CD1c-positive myeloid dendritic cell (primary cell): ENCODE data around the gene DNAH1.

Experiments used
- DNase-seq: peaks from one replicate; pipeline ENCODE4 v3.0.0-alpha.2; 2016; ENCODE audit errors: extremely low spot score

The DNAH1 gene

DNA sequence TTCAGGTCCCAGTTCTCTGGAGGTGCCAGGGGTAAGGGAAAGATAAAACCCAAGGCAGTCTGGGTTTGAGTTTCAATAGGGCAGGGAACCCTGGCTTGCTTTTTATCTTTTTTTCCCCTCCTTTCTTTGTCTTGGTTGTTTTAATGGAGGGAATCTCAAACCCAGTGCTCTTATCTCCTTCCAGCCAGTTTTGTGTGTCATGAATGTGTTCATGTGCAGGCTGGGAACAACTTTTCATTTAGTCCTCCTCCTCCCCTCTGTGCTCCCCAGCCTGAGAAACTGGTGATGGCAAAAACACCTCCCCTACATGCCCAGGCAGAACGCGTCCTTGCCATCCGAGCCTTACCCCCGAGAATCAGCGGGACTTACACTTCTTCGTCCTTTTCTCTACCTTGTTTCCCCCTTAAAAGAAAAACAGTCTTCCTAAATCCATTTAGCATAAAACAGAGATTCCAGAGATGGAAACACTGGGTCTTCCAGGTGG is 117.9 kb downstream of the DNAH1 start:
- no peak for DNase-seq

DNA sequence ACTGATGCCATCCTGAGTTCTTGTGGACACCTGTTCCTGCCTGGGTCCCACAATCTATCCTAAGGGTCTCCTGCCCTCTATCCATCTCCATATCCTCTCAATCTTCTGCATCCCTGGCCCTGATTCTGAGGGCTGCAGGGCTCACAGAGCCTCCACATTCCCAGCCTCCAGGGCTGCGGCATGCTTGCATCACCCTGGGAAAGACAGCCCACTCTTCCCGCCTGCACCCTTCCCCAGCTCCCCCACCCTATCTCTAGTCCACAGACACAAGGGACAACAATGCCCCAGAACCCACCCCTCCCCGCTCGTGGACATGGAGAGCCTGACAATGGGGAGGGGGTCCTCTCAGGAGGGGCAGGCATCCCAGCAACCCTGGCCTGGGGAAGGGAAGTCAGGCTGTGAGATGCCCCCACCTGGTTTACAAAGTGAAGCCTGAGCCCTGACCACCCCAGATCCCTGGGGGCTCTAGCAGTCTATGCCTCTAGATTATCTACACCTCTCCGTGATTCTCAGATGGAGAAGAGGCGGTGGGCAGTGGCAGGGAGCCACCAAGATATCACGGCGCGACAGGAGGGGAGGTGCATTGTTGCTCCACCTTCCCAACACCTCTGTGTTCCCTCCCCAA is 118.5 kb downstream of the DNAH1 start:
- no peak for DNase-seq

DNA sequence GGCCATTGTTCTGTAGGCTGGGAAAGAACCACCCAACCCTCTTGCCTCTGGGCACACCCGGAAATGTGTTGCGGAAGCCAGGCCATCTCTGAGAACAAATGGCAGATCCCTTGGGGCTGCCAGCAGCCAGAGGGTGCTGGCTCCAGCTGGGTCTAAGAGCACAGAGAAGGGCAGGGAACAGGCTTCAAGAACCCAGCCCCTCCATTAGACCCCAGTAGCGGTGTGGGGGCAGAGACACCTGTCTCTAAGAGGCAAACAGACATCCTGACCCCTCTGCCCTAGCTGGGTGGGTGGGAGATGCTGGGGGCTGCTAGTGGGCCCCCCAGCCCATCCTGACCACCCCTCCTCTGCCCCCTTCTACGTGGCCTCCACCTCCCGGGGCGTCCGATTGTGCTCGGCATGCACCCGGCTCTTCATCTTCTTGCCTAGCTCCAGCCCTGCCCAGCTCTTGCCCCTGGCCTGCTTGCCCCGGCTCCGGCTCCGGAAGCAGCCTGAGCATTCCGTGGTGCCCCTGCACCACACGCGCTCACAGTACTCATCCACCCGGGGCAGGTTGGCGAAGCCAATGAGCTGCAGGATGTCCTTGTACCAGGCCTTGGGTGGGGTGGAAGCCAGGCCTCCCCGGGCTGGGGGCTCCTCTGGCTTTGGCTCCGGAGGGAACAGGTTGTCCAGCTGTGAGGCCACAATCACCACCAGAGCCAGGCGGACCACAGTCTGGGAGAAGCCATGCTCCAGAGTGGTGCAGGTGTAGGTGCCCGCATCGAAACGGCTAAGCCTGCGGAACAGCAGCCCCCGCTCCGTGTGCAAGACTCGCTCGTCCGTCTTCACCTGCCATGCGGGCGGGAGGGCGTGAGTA is 119.4 kb downstream of the DNAH1 start:
- no peak for DNase-seq

DNA sequence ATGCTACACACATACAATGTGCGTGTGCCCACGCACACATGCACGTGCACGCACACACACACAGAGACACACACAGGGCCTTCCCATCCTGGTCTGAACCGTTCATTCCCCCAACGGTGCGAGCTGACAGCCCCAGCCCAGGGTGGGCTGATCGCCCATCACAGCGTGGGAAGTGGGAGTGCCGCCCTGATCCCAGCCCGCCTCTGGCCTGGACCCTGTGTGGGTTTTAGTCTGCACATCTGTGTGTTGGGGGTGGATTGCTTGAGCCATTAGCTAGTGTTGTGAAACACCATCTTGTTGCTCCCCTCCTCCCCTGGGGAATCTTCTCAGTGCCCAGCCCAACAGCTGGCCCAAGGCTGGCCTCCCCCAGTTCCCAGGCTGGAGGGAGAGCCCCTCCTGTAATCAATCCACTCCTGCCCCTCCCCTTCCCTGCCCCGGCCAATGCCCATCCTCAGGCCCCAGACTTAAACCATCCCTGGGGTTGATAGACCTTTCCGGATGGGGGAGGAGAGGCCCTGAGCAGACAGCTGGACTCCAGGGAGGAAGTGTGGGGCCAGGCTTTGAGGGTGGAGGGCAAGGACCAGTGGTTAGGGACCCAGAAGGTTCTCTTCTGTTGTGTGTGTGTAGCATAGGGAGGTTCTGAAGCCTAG is 120.5 kb downstream of the DNAH1 start:
- DNase-seq = peak; percentile 15

DNA sequence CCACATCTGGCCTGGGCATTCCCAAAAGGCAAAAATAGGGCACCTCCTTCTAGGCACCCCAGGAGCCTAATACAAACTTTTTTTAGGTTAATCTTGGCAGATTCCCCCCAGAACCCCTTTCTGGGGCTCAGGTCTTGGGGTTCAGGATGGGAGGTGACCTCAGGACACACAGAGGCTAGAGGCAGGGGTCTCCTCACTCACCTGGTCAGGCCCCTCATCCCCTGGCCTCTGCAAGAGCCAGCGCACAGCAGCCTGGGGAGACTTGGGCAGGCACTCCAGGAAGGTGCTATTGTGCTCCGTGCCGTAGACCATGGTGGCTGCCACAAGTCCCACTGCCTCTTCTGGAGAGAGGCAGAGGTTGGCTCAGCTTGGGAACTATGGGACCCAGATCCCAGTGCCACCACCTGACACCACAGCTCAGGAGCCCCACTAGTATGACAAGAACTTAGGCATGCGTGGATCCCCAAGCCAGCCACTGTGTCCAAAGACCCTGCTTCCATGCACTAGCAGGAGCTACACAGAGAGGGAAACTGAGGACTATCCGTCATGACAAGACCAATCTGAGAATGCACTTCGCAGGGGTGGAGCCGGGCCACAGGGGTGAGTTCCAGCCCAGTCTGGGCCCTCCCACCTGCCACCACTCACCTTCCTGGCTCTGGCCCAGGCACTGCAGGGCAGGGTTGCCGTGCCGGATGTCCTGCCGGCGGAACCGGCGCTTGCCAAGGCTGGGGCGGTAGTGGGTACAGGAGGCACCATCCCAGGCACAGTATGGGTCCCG is 121.4 kb downstream of the DNAH1 start:
- DNase-seq = no peak

DNA sequence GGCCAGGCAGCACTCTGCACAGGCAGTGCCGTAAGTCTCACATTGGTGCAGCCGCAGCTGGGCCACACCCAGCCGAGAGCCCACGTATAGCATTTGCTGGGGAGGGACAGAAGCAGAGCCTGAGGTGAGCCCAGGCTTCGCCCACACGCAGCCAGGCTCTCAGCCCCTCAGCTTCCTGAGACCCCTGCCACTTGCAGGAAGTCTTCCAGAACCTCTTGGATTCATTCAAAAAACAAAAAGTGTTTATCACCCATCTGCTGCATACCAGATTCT is 121.9 kb downstream of the DNAH1 start:
- no peak for DNase-seq

DNA sequence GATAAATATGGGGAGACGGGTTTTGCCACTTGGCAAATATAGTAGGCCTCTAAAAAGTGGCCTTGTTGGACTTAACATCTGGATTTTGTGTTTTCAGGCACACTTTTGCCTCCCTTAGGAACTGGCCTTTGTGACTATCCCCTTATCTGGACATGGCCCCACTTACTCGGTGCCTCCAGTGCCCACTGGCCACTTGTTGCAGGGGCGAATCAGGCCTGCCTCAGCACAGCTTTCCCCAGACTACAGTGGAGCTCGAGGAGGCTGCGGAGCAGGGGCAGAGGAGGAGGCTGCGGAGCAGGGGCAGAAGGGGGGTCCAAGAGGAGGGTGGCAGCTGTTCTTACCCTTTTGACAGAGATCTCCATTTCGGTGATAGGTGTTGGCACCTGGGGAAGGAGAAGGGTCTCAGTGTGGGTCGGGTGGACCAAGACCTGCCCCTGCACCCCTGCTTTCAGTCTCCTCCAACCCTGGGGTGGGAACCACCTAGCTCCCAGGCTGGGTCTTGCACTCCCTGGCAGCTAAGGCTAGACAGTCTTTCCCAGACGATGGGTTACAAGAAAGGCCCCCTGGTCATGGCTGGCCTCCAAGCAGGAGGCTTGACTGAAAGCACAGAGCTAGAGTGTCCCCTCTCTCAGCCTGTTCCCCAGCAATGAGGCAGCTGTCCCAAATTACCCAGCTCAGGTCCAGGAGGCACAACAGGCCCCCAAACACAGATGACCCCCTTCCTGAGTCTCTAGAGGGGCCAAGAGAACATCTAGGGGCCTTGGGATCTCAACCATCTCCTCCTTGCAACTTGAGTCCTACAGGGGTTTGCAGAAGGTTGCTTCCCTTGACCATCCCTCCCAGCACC is 122.7 kb downstream of the DNAH1 start:
- no peak for DNase-seq

DNA sequence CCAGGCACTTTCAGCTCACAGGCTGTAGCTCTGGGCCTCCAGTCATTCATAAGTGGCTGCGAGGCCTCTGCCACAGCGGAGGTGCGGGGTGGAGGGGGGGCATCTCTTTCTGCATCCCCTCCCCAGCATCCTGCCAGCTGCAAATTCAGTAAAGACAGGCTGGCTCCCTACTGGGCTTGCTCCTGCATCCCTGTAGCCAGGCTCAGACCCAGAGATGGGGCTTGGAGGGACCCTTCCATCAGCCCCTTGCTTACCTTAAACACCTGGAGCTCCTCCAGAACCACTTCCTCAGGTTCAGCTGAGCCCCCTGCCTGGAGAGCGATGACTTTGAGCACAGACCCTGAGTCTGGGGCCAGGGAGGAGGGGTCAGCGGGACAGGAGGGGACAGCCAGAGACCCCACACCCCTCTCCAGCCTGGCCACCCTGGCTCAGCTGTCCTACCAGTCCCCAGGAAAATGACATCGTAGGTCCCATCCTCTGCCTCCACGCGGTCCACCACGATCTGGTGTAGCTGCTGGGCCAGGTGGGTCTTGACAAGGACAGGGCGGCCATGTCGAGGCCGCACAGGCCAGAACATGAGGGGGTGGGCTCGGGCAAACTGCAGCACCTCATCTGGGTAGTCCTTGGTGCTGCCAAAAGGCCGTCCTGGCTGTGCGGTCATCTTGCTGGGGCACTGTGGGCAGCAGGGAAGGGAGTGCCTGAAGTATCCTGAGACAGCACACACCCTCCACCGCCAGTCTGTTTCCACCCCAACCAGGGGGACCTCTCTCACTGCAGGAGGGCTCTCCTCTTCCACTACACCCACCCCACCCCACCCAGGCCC is 123.5 kb downstream of the DNAH1 start:
- no peak for DNase-seq

DNA sequence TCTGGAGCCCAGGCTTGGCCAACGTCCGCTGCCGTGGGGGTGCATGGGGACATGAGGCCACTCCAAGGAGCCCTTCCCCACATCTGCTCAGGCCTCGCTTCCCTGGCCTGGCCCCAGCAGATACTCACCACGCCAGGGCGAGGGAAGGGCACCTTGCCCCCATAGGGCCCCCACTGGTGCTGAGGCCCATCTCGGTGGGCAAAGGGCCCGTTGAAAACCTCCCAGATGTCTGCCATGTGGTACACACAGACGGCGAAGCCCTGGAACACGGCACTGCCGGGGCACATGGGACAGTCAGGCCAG is 124.1 kb downstream of the DNAH1 start:
- DNase-seq = no peak

DNA sequence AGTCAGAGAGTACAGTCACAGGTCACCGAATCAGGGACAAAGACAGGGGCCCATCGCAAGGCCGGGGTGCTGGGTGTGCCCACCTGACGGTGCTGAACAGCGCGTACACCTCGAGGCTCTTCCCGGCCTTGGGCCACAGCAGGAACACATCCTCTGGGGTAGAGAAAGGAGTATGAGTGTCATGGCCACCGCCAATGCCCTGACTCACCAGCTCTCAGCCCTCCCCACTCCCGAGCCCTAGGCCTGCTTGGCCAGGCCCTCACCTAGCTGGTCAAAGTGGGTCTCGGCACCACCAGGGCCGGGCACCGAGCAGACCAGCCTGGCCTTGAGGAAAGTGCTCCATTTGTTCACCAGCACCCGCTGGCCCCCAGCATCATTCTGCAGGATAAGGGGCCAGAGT is 124.6 kb downstream of the DNAH1 start:
- DNase-seq = no peak

DNA sequence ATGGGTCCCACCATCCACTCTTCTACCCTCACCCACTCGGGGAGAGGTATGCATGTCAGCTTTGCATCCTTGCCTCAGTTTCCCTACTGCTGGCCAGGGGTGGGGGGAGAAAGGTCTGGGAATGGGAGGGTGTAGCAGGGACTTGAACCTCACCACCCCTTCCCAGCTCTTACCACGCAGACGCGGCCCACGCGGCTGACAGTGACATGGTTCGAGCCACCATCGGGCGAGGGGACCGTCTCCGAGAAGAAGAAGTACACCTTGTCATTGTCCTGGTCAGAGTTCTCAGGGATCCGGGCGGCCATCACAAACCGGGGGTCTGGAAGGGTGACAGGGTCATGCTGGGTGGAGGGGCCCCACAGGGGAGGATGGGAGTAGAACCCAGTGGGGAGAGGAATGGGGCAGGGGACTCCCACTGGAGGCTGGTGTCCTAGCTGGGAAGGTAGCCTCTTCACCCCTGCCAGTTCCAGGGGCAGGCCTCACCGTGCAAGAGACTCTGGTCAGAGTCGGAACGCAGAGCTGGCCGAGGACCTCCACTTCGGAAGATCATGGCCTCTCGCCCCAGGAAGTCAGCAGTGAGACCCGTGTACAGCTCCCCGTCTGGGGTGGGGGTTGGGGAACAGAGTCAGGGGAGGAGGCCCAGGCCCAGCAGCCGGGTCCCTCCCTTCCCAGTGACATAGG is 125.1 kb downstream of the DNAH1 start:
- DNase-seq = no peak

DNA sequence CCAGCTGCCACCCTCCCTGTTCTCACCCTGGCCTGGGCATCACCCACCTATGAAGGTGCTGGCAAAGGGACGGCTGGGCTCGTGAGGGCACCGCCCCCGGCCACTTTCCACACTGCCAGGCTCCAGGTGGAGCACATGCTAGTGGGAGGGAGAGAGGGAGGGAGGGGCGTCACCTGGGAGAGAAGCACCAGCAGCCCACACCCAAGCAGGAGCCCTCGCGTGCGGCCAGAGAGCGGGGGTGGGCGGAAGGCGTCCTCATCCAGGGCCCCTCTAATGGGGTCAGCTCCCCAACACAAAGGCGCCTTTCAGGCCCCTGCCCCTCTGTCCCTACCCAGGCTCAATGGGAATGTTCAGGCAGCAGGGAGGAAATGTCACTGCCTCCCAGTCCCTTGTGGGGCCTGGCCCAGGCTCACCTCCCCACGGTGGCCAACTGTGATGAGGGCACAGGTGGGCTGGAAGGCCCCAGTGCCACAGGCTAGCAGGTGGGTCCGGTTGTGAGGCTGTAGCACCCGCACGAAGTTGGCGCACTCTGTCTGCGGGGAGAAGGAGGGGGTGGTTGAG is 125.7 kb downstream of the DNAH1 start:
- DNase-seq = no peak

DNA sequence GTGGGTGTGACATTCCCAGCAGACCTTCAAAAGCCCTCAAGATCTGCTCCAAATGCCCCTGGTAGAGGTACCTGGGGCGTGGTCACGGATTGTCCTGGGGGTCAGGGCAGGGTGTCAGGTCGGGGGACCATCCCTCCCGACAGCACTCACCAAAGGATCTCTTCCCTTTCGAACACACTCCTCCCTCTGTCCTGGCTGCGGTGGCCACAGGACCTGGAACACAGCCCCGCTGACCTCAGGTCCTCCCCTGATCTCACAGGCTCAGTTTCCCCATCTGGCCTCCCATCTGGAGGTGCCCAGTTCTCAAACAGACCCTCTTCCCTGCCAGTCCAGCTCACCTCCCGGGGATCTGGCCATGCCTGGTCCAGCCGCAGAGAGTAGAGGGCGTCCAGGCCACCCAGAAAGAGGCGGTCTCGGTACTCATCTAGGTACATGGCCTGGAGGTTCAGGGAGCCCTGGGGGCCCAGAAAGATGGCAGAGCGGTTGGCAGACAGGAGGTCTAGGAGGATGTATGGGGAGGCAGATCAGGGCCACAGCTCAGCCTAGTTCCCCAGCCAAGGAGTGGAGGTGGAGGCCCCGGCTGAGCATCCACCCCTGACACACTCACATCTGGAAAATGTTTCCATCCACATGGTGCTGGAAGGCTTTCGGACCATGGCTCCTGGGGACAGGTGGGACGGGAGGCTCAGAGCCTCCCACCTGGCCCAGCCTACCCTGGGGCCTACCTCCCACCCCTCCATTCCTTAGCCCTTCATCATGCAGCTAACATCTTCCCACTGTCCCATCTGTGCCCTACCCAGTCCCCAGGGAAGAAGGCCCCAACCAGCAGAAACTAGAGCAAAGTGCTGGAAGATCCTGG is 126.5 kb downstream of the DNAH1 start:
- no peak for DNase-seq

DNA sequence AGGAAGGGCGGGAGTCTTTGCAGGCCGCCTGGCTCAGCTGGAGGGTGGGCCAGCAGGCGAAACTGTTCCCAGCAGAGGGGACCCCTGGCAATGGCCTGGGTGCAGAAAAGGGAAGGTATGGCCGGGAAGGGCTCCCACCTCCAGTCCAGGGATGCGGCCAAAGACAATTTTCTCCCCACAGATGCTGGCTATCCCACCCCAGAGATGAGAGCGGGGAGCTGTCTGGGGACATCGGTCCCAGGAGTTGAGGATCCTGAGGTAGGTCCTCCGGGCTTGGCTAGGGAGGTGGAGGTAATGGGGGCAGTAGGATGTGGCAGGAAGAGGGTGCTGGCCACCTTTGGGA is 127.1 kb downstream of the DNAH1 start:
- no peak for DNase-seq

DNA sequence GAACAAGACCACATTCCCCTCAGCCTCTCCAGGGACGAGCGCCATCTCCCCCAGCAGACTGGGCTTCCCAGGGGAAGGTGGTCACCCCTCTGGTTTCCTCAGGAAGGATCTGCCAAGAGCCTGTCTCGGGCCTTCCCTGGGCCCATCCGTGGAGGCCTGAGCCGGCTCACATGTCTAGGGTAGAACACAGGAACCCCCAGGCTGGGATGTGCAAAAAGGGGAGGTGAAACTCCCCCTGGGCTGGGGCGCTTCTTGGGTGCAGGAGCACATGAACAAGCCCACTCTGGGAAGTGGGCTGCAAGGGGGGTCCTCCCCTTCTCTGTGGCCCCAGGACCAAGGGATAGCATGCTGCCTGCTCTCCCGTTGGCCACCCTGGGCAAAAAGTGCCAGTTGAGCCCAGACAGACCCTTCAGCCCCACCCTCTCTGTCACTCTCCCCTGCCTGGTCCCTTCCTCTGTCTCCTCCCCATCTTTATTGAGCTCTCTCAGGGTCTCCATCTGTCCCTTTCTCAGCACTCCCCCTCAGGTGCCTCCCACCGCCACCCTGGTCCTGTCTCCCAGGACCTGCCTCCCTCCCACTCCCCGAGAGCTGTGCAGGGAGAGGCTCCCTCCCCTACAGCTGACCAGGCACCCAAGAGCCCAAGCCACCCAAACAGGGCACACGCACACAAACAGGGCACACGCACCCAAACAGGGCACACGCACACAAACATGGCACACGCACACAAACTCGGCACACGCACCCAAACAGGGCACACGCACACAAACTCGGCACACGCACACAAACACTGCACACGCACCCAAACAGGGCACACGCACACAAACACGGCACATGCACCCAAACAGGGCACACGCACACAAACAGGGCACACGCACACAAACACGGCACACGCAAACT is 127.9 kb downstream of the DNAH1 start:
- DNase-seq = no peak

DNA sequence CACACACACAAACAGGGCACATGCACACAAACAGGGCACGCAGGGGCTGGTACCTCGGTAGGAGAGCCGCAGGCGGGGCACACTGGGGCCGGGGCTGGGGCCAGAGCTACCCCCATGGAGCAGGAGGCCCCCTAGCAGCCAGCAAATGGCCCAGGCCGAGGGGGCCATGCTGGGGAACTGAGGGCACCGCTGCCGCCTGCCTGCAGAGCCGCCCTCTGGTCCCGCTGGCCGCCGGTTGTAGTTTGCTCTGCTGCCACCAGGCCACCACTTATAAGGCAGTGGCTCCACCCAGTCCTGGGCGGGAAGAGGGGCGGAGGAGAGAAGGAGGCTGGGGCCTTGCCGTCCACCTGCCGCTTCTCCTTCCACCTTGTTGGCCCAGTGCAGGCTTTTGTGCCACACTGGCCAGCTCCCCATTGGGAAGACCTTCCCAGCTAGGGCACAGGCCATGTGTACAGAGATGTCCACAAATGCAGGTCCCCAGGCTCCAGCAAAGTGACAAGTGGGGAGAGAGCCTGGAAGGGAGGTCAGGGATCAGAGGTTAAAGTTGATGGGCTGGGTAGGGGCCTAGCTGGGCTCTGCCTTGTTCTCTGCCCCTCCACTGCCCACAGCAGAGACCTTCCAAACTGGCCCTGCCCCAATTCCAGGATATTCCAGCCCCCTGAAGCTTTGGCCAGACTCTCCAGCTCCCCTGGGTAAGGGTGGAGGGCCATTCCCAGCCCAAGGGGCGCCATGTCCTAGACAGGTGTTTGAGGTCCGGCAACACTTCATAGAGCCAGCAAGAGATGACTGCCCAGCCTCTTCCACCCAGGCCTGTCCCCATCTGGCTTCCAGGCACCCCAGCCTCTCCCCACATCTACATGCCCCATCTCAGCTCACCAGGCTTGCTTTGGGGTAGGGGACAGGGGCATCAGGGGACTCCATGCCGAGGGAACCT is 129.0 kb downstream of the DNAH1 start, which contains the start of gene SEMA3G:
SEMA3G (minus strand) TSS at position 244 of the 934 bp plus-strand sequence; CDS start at position 168, 76 bp downstream.
- peak; percentile 80 for DNase-seq

DNA sequence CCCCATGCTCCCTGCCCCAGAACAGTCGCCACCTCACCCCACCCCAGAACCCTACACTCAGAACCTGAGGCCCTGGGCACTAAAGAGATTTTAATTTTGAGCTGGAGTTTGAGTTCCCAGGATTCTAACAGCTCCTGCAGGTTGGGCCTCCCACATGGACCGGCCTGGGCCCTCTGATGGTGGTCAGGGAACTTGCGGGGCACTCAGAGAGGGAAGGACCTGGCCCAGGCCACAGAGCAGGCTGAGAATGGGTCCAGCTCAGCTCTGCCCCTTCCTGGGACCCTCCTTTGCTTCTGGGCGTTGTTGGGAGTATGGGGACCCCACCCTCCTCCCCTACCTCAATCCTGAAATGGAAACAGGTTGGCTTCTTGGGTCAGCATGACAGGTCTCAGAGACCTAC is 129.9 kb downstream of the DNAH1 start:
- no peak for DNase-seq
